A673 (cell line): ENCODE measurements around the gene ATXN2. TPM values are rescaled to one million over a fixed set of nuclear protein-coding genes. Genes with fewer than 3 reads are reported as not detected.

Experiments
- BruUV-seq: library from RNA; stranded (reverse); fragments of 400-500 nt; replicated peaks from 2 replicates; lab custom pipeline; 2021; lab: Mats Ljungman, UMichigan
- CTCF ChIA-PET: fragments of 300-600 bp; sonication (Branson Sonifier 250); formaldehyde crosslinking; loops from one replicate; lab custom pipeline; 2022; ENCODE audit warnings: antibody characterized with exemption; lab: Charles Lee
- POLR2A ChIA-PET: fragments of 300-600 bp; sonication (Branson Sonifier 250); formaldehyde crosslinking; loops from one replicate; lab custom pipeline; 2022; ENCODE audit warnings: antibody characterized with exemption; ENCODE audit not compliant: low non-redundant PET; lab: Charles Lee
- DNase-seq: peaks from one replicate; pipeline ENCODE4 v3.0.0-alpha.2; 2015; ENCODE audit warnings: low spot score
- H3K27ac ChIP-seq: fragments of 200-600 bp; sonication (generic); 2 replicates; pipeline ENCODE4 v1.5.1; 2016; ENCODE audit warnings: mixed run types, low read depth, mild to moderate bottlenecking, mixed read lengths, antibody characterized with exemption, low read length; ENCODE audit not compliant: poor library complexity, severe bottlenecking
- H3K27me3 ChIP-seq: fragments of 200-600 bp; sonication (generic); replicated peaks from 2 replicates; pipeline ENCODE4 v1.6.1; 2017; ENCODE audit warnings: mixed run types, low read depth, mild to moderate bottlenecking, mixed read lengths, antibody characterized with exemption, low read length; ENCODE audit not compliant: insufficient read depth, poor library complexity
- H3K36me3 ChIP-seq: fragments of 200-600 bp; sonication (generic); 2 replicates; pipeline ENCODE4 v1.6.1; 2016; ENCODE audit warnings: mixed run types, mild to moderate bottlenecking, mixed read lengths, antibody characterized with exemption, low read length; ENCODE audit not compliant: insufficient read depth, poor library complexity, severe bottlenecking
- H3K4me1 ChIP-seq: fragments of 200-600 bp; sonication (generic); 2 replicates; pipeline ENCODE4 v1.6.1; 2017; ENCODE audit warnings: mixed run types, mild to moderate bottlenecking, mixed read lengths, antibody characterized with exemption, low read length; ENCODE audit not compliant: insufficient read depth, poor library complexity, severe bottlenecking
- H3K4me3 ChIP-seq: fragments of 200-600 bp; sonication (generic); 2 replicates; pipeline ENCODE4 v1.5.1; 2016; ENCODE audit warnings: low read depth, mixed run types, mild to moderate bottlenecking, mixed read lengths, low read length; ENCODE audit not compliant: poor library complexity, severe bottlenecking
- H3K9me3 ChIP-seq: fragments of 200-600 bp; sonication (generic); 2 replicates; pipeline ENCODE4 v1.6.1; 2016; ENCODE audit warnings: mixed run types, low read depth, mild to moderate bottlenecking, mixed read lengths, antibody characterized with exemption, low read length; ENCODE audit not compliant: poor library complexity, severe bottlenecking
- EZH2 ChIP-seq: fragments of 200-600 bp; sonication (generic); IDR thresholded peaks from 2 replicates; pipeline ENCODE4 v1.6.1; 2017; ENCODE audit warnings: borderline replicate concordance, low read depth, mild to moderate bottlenecking, mixed read lengths, antibody characterized with exemption, low read length; ENCODE audit not compliant: poor library complexity, severe bottlenecking
- intact Hi-C: fragments of 100-400 bp; cut with micrococcal nuclease; formaldehyde crosslinking; loops from one replicate; pipeline ENCODE4 v1.10.0; 2022; ENCODE audit not compliant: unreplicated experiment
- total RNA-seq: library from RNA; stranded (reverse); gene quantifications from 2 replicates; pipeline ENCODE4 v1.2.3, GENCODE V29; 2021
- TF ChIP-seq, protein P1 (sequence below): fragments of 300-800, 200-600 bp; sonication (generic); conservative IDR thresholded peaks from 2 replicates; pipeline ENCODE4 v1.5.1; 2017; ENCODE audit warnings: low read depth, mild to moderate bottlenecking, antibody characterized with exemption, low read length, moderate library complexity, mixed read lengths

ATXN2 gene
- total RNA-seq, 1 experiment from 2014 or later: 94.4 TPM

DNA sequence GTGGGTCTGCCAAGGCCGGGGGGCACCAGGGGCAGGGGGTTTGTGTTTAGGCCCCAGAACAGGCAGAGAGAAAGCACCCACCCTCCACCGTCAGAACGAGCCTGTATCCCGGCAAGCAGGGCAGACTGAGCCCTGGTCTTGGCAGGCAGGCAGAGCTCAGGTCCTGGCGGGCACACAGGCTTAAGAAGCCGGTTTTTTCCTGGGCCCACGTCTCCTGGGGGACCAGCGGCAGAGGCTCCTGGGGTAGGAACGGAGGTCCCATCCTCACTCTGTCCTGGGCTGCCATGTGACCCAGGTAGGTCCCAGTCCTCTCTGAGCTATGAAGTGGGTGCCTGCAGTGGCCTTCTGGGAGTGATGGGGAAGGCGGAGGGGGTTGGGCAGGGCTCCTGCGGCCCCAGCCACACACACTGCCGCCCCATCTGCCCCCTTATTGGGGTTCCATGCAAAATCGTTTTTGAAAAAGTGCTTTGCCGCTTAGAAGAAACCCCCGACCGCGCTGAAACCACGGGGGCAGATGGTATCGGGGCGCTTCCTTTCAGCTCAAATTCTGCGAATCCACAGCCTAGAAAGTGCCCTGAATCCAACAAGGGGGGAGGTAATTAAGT is 169.2 kb downstream of the ATXN2 start:
- no peak for TF ChIP-seq EZH2
- TF ChIP-seq, protein P1, sequence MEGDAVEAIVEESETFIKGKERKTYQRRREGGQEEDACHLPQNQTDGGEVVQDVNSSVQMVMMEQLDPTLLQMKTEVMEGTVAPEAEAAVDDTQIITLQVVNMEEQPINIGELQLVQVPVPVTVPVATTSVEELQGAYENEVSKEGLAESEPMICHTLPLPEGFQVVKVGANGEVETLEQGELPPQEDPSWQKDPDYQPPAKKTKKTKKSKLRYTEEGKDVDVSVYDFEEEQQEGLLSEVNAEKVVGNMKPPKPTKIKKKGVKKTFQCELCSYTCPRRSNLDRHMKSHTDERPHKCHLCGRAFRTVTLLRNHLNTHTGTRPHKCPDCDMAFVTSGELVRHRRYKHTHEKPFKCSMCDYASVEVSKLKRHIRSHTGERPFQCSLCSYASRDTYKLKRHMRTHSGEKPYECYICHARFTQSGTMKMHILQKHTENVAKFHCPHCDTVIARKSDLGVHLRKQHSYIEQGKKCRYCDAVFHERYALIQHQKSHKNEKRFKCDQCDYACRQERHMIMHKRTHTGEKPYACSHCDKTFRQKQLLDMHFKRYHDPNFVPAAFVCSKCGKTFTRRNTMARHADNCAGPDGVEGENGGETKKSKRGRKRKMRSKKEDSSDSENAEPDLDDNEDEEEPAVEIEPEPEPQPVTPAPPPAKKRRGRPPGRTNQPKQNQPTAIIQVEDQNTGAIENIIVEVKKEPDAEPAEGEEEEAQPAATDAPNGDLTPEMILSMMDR: no peak
- Histone ChIP-seq H3K27me3 (no peaks in the 10 kb centered on the region), H3K4me1 (peaks cover 75% of the 10 kb centered on the region), H3K27ac (peak overlapping the region; percentile 74), H3K9me3 (no peaks in the 10 kb centered on the region), H3K36me3 (peaks cover 13% of the 10 kb centered on the region), H3K4me3 (peak overlapping the region; percentile 16)
- CTCF ChIA-PET: interaction anchor here (1.2 kb wide), 1 partner anchor 33 kb away, joined by 4 read pairs; no protein-coding TSS in a partner anchor
- POLR2A ChIA-PET: no interaction called here
- no TSS peak for BruUV-seq
- peak; percentile 45 for DNase-seq
- intact Hi-C loops: no loop called here

DNA sequence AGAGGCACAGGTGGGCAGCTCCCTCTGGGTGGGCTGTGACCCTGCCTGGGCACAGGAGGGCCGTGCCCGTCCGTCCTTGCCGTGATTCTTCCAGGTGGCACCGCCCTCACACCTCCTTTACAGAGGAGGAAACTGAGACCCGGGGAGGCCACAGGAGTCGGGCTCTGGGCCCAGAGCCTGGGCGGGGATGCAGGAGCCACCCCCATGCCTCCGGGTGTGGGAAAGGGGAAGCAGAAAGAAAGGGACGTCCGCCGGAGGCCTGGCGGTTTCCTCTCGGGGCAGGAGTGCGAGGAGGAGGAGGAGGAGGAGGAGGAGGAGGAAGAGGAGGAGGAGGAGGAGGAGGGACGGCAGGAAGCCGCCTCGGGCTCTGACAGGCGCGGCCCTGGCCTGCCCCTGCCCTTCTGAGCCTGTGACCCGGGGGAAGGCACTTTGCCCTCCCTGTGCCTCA is 170.4 kb downstream of the ATXN2 start:
- no TSS peak for BruUV-seq
- H3K36me3 ChIP-seq: peaks cover 18% of the 10 kb centered on the region
- POLR2A ChIA-PET: no interaction called here
- TF ChIP-seq EZH2: no peak
- TF ChIP-seq, protein P1: no peak
- CTCF ChIA-PET: no interaction called here
- H3K4me1 ChIP-seq: peaks cover 65% of the 10 kb centered on the region
- H3K27ac ChIP-seq: peak overlapping the region; percentile 59
- no peak overlapping the region for H3K4me3 ChIP-seq
- DNase-seq: no peak
- intact Hi-C loops: no loop called here
- H3K9me3 ChIP-seq: no peaks in the 10 kb centered on the region
- no peaks in the 10 kb centered on the region for H3K27me3 ChIP-seq

DNA sequence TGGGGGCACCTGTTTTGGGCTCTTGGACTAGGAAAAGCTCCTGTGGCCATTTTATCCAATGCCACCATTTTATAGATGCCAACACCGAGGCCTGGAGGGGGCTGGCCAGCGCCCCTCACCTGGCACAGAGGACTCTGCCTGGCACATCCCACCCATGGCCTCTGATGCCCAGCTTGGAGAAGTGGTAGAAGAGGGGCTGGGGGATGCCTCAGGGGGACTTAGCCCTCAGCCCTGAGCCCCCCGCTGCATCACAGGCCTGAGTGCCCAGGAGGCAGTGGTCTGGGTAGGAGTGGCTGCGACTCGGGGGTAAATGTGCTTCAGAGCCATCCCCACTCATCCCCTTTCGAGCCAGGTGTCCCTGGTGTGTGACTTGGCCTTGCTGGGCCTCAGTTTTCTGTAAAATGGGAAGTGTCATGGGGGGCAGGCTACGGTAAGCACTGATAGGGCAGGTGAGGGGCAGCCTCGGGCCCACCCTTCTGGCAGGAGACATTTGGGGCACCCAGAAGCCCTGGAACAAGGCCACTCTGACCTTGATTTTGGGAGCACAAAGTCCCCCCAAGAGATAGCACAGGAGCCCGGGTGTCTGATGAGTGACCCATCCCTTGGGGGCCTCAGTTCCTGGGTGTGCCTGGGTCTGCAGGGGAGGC is 170.9 kb downstream of the ATXN2 start:
- TF ChIP-seq, protein P1: no peak
- no peak for TF ChIP-seq EZH2

More for the DNA sequence above, 170.9 kb downstream of the ATXN2 start:
- Histone ChIP-seq H3K9me3 (no peaks in the 10 kb centered on the region), H3K27me3 (no peaks in the 10 kb centered on the region), H3K4me1 (peaks cover 59% of the 10 kb centered on the region), H3K27ac (peak overlapping the region; percentile 59), H3K4me3 (no peak overlapping the region), H3K36me3 (peaks cover 19% of the 10 kb centered on the region)
- BruUV-seq: no TSS peak
- no peak for DNase-seq
- ChIA-PET POLR2A (no interaction called here), CTCF (no interaction called here)
- intact Hi-C loops: no loop called here
